Fibroblast of the aortic adventitia (primary cell): ENCODE measurements around the gene UNC50. TPM values are rescaled to one million over a fixed set of nuclear protein-coding genes. Genes with fewer than 3 reads are reported as not detected.

Source experiments
- DNase-seq: peaks from one replicate; pipeline ENCODE4 v3.0.0-alpha.2; 2010; ENCODE audit warnings: low read depth
- H3K4me3 ChIP-seq: 2 replicates; pipeline ENCODE4 v1.5.1; 2011; ENCODE audit warnings: low read depth, mild to moderate bottlenecking, control low read depth, low read length, moderate library complexity
- total RNA-seq: library from RNA; depleted of rRNA; stranded (reverse); fragments of >200 nt; gene quantifications from 2 replicates; pipeline ENCODE4 v1.2.3, GENCODE V29; 2012; ENCODE audit warnings: low replicate concordance
- TF ChIP-seq, protein P1 (sequence below): IDR thresholded peaks from 2 replicates; pipeline ENCODE4 v1.5.1; 2011; ENCODE audit warnings: mild to moderate bottlenecking, low read length, control low read depth, inconsistent platforms; ENCODE audit not compliant: insufficient read depth

UNC50 gene, protein sequence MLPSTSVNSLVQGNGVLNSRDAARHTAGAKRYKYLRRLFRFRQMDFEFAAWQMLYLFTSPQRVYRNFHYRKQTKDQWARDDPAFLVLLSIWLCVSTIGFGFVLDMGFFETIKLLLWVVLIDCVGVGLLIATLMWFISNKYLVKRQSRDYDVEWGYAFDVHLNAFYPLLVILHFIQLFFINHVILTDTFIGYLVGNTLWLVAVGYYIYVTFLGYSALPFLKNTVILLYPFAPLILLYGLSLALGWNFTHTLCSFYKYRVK
- total RNA-seq: 42.8 and 49.6 TPM in 2 replicates

DNA sequence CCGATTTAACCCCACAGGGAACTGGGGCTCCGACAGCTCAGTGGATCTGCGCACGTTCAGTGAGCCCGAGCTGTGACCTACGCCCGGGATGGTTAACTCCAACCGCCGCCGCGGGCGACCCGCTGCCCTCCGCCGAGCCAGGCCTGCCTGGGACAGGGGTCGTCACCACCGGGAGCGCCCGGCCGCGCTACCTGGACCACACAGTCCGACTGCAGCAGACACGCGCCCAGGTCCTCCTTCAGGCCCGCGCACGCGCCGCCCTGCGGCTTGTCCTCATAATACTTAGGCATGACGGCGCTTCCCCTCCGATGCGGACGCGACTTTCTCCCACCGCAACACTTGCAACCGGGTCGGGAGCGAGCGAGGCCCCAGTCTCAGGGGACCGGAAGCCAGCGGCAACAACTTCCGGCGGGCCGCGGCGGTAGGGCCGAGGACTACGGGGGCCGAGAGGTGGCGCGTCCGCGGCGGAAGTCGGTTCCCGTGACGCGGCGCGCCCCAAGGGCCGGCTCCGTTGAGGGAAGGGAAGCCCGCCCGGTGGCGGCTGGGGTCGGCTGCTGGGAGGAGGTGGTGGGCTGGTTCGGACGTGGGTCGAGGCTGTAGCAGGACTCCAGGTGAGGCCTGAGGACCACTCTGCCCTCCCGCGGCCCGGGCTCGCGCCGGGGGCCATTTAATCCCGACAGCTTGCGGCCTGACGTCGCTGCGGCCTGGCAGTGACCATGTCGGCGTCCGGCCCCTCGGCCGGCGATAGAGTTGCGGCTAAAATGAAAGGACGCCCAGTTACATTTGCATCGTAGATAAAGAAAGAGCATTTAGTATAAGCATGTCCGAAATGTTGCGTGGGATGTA is at the start of gene UNC50, which contains the start of gene COA5:
Gene UNC50, plus strand, starts transcription at position 474 of the 846 bp plus-strand sequence. CDS start 1,171 bp downstream, outside the sequence.
Gene COA5, minus strand, starts transcription at position 397 of the 846 bp plus-strand sequence. Its CDS starts 107 bp downstream, at position 290.
- peak within 1 kb of the TSS; percentile 97 for H3K4me3 ChIP-seq
- DNase-seq: peak; percentile 88
- TF ChIP-seq, protein P1, sequence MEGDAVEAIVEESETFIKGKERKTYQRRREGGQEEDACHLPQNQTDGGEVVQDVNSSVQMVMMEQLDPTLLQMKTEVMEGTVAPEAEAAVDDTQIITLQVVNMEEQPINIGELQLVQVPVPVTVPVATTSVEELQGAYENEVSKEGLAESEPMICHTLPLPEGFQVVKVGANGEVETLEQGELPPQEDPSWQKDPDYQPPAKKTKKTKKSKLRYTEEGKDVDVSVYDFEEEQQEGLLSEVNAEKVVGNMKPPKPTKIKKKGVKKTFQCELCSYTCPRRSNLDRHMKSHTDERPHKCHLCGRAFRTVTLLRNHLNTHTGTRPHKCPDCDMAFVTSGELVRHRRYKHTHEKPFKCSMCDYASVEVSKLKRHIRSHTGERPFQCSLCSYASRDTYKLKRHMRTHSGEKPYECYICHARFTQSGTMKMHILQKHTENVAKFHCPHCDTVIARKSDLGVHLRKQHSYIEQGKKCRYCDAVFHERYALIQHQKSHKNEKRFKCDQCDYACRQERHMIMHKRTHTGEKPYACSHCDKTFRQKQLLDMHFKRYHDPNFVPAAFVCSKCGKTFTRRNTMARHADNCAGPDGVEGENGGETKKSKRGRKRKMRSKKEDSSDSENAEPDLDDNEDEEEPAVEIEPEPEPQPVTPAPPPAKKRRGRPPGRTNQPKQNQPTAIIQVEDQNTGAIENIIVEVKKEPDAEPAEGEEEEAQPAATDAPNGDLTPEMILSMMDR: no peak

DNA sequence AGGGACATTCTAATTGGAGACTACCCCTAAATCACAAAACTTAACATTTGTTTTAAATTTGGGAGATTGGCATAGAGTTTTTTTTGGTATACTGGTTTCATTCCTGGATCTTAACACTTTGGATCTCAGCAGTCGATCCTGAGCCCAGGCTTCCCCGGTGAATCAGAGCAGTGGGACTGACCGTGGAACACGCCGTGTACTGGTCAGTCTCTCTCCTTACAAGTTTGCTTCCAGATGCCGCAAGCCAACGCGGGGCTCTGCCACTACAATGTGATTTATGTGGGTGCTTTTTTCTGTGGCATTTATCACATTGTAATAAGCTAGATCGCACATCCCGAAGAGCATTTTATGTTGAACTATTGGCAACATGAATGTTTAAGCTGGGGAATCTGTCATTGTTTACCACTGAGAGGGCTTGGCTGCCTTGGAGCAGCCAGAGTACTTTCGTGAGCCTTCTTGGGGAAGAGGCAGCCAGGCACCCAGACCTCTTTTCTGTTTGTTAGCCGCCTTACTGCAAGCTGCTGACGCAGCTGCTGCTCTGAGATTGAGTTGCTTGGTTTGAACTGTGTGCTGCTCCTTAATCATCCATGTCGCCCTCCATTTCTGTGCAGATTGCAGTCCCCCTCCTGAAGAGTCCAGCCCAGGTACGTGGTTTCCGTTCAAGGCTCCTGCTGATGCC is 49.4 kb upstream of the UNC50 start:
- TF ChIP-seq, protein P1: no peak
- DNase-seq: no peak
- no peak overlapping the region for H3K4me3 ChIP-seq

DNA sequence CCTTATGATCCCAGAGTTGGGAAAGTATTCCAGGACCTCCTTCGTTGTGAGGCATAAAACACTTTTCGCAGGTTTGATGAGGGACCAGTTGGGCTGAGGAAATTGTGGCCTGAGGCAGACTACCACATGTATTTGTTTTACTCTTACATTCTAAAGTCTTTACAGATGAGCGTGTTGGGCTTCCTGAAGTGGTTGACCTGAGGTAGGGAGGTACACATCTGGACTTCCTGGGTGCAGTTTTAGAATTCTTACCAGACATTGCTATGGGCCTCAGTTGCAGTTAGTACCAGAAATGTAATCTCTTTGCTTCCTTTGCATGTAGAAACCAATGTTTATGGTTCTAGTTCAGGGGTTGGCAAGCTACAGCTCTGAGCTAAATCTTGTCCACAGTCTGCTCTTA is 48.8 kb upstream of the UNC50 start:
- TF ChIP-seq, protein P1: no peak
- no peak for DNase-seq
- no peak overlapping the region for H3K4me3 ChIP-seq

DNA sequence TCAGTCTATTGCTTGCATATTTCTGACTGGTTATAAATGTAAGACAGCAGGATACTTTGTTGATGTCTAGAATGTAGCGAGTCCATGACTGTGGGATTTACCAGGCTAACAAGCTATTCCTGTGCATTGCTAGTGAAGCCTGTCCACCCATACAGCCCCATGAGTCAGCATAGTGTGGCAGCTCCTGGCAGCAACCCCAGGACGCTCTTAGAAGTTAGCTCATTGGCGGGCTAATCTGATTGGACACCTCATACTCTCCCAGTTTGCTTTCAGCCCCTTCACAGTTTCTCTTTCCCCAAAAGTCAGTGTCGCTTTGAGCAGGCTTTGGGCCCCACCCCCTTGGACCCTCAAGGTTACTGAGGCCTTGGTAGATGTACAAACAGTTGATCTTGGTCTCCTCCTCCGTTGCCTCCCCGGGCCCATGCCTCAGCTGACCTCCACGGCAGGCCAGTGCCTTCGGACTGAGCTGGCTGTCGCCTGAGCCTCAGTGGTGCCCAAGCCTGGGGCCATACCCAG is 48.1 kb upstream of the UNC50 start:
- TF ChIP-seq, protein P1: no peak
- peak; percentile 83 for DNase-seq
- H3K4me3 ChIP-seq: no peak overlapping the region

DNA sequence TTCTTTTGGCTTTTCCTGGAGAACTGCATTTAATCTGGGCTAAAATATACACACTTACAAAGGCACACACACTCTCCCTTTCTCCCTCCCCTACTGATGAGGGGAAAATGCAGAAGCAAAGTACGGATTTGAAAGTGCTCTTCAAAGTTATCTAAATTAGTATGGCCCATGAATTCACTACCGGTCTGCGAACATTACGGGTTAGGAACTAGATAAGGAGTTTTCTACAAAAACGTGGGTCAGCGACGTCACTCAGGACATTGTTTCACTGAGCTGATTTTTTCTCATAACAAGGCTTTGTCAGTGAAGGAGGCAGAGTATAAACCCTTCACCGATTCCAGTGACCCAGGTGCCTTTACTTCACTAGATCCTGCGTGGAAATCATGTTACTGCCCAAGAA is 47.4 kb upstream of the UNC50 start:
- no peak overlapping the region for H3K4me3 ChIP-seq
- TF ChIP-seq, protein P1: no peak
- DNase-seq: no peak

DNA sequence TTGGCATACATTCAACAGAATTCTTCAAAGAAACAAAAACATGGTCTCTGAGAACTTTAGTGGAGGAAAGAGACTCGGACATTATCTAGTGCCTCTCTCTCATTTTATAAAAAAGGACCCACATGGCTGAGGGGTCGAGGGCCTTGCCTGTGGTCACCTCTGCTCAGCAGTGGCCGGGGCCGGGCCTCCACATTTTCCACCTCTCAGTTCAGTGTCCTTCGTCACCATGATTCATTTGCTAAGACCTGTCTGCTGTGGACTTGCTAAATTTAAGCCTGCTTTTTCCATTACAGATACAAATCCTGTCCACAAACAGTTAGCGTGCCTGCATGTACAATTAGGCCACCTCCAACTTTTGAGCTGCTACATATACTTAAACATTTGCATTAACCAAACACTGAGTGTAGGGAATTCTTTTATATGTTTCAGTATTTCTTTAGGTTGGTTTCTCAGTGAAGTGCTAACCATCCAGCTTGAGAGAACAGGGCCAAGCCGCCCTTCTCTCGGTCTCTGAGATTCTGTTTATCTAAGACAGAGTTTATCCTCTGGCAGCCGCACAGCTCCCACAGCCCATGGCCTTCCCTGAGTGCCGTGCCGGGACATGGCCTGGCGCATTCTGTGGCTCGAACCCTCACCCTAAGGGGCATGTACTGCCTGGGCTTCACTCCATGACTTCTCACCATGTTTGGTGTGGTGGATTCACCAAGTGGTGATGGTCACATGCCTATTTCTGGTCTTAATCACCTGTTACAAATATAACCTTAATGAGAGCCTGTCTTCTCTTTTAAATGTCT is 46.3 kb upstream of the UNC50 start:
- TF ChIP-seq, protein P1: no peak
- H3K4me3 ChIP-seq: no peak overlapping the region

More for the DNA sequence above, 46.3 kb upstream of the UNC50 start:
- no peak for DNase-seq
